Putamen (tissue), 1 donor: Measurements from ENCODE around the gene LPIN2.
"Not testable (repeated sequence)": the region's sequence is repeated elsewhere in the genome, so short reads cannot be mapped to it uniquely, and the experiment has no call there.

Experiments
- DNase-seq: peaks from one replicate; pipeline ENCODE4 v3.0.0-alpha.2; 2016; ENCODE audit warnings: low spot score

LPIN2 gene

GRCh38 chr18:3044931-3045698 is 32.2 kb upstream of the LPIN2 start:
- no peak for DNase-seq

GRCh38 chr18:3042379-3042778 is 29.4 kb upstream of the LPIN2 start:
- DNase-seq, result no peak

- DNase-seq, result no peak
These were observed 28.9 kb upstream of the LPIN2 start for GRCh38 chr18:3041843-3042242.

GRCh38 chr18:3040881-3041280 is 27.9 kb upstream of the LPIN2 start:
- DNase-seq, result no peak

GRCh38 chr18:3040173-3040572 is 27.2 kb upstream of the LPIN2 start:
- no peak for DNase-seq

- no peak for DNase-seq
These were observed 24.5 kb upstream of the LPIN2 start for GRCh38 chr18:3037423-3037915.

- DNase-seq, result no peak
These were observed 23.2 kb upstream of the LPIN2 start for GRCh38 chr18:3036108-3036507.

GRCh38 chr18:3035635-3036034 is 22.7 kb upstream of the LPIN2 start:
- DNase-seq, result no peak

- no peak for DNase-seq
These were observed 19.8 kb upstream of the LPIN2 start for GRCh38 chr18:3032721-3033120.

GRCh38 chr18:3029215-3029952 is 16.4 kb upstream of the LPIN2 start:
- no peak for DNase-seq

GRCh38 chr18:3028115-3028514 is 15.2 kb upstream of the LPIN2 start:
- DNase-seq, result not testable (repeated sequence)

GRCh38 chr18:3027370-3027891 is 14.5 kb upstream of the LPIN2 start:
- no peak for DNase-seq

- no peak for DNase-seq
These were observed 12.6 kb upstream of the LPIN2 start for GRCh38 chr18:3025544-3025943.

- DNase-seq, result not testable (repeated sequence)
These were observed 10.7 kb upstream of the LPIN2 start for GRCh38 chr18:3023603-3024002.

GRCh38 chr18:3016585-3017297 is 3.8 kb upstream of the LPIN2 start:
- DNase-seq, result no peak

GRCh38 chr18:3015851-3016250 is 2.9 kb upstream of the LPIN2 start:
- DNase-seq, result no peak

GRCh38 chr18:3015204-3015592 is 2.3 kb upstream of the LPIN2 start:
- no peak for DNase-seq

- DNase-seq, result no peak
These were observed 1.7 kb upstream of the LPIN2 start for GRCh38 chr18:3014503-3015203.

GRCh38 chr18:3012136-3013023 is 564 bp downstream of the LPIN2 start:
- DNase-seq, result peak; percentile 63

GRCh38 chr18:3010086-3010485 is 2.9 kb downstream of the LPIN2 start:
- no peak for DNase-seq

GRCh38 chr18:3008541-3008940 is 4.4 kb downstream of the LPIN2 start:
- DNase-seq, result no peak
